Heart left ventricle (tissue), 13 donors: Measurements from ENCODE around the gene ADM2.

Experiments used
- POLR2A ChIP-seq, 2 donors: fragments of 450-650 bp; IDR thresholded peaks; one replicate each; pipeline ENCODE4 v1.6.1; 2017; ENCODE audit warnings: antibody characterized with exemption in 2 of 2, mild to moderate bottlenecking in 2 of 2, moderate library complexity in 2 of 2
- TF ChIP-seq, protein P1 (sequence below), 12 donors: fragments of 200-600 bp; sonication (generic) in 4 of 12; IDR thresholded peaks; one replicate each; pipeline versions ENCODE4 v1.5.0 to v1.8.0; 2018 to 2022; ENCODE audit warnings: antibody characterized with exemption in 12 of 12, mild to moderate bottlenecking in 5 of 12
- donor health status: ischemic (EF 13 %, LVEDD 7.1; RV severe dilation, severe dysfunction).
- donor health status: DM: no; HTN: yes; CAD: no.
- donor health status: DM: no; HTN: no; CAD: no.
- donor health status: ischemic (EF 25% LVEDD 6.9; RV normal size, moderate dysfunction).
- donor health status: ischemic (EF 25% LVEDD 5.7; RV mildly dilated, moderate dysfunction).
- donor health status: ischemic (EF 35%, LVEDD 5.7; RV mildly dilated, moderate dysfunction).
- donor health status: nonischemic (EF 11% LVEDD 7.7; RV severe dilation, severe dysfunction).
- donor health status: DM: yes; HTN: yes; CAD: no.
- donor health status: PGD.
- donor health status: ischemic (EF 29% LVEDD 5.4; RV normal size, mild dysfunction).
- donor health status: nonischemic (EF 23%, LVEDD 6.1; RV moderate dilation, normal function).

DNA sequence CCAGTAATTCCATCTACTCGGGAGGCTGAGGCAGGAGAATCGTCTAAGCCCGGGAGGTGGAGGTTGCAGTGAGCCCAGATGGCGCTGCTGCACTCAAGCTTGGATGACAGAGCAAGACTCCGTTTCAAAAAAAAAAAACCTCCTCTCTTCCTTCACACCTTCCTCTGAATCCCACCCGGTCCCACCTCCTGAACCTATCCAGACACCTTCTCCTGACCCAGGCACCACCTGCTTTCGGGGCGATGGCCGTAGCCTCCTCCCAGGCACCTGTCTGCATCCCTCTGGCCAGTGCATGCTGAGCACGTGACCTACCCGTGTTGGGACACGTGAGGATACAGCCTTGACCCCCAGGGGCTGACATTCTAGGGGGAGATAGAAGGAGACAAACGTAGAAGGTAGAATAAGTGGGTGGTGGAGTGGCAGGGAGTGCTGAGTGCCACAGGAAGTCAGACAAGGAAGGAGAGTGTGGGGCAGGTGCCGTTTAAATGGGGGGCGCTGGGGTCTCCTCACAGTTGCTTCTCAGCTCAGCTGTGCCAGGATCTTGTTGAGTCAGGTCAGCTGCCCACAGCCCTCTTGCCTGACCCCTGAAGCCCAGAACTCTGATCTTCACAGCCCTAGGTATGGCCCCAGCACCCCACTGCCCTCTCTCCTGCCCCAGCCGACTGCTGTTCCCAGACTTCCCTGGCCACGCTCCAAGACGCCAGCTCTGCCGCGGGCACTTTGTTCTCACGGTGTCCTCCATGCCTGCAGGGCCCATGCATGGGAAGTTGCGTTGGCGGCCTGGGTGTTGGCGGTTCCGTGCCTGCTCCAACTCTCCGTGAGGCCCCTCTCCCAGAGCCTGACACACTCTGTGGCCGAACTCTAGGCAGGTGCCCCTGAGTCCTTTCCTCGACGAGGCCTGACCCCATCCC, 4.1 kb downstream of the ADM2 start:
- TF ChIP-seq, protein P1, sequence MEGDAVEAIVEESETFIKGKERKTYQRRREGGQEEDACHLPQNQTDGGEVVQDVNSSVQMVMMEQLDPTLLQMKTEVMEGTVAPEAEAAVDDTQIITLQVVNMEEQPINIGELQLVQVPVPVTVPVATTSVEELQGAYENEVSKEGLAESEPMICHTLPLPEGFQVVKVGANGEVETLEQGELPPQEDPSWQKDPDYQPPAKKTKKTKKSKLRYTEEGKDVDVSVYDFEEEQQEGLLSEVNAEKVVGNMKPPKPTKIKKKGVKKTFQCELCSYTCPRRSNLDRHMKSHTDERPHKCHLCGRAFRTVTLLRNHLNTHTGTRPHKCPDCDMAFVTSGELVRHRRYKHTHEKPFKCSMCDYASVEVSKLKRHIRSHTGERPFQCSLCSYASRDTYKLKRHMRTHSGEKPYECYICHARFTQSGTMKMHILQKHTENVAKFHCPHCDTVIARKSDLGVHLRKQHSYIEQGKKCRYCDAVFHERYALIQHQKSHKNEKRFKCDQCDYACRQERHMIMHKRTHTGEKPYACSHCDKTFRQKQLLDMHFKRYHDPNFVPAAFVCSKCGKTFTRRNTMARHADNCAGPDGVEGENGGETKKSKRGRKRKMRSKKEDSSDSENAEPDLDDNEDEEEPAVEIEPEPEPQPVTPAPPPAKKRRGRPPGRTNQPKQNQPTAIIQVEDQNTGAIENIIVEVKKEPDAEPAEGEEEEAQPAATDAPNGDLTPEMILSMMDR (IDR thresholded peaks at IDR 0.05), result no peak
- no peak for TF ChIP-seq POLR2A (IDR thresholded peaks at IDR 0.05)
